Activated CD8-positive, alpha-beta memory T cell treated with anti-CD3 and anti-CD28 coated beads for 24 hours (primary cell): ENCODE results near the gene THBS2.
"Not testable (repeated sequence)": the region's sequence is repeated elsewhere in the genome, so short reads cannot be mapped to it uniquely, and the experiment has no call there.

Source experiments
- DNase-seq: peaks from one replicate; pipeline ENCODE4 v3.0.0-alpha.2; 2020

Gene THBS2

GRCh38 chr6:169205176-169206160 is 48.2 kb downstream of the THBS2 start:
- no peak for DNase-seq

DNA sequence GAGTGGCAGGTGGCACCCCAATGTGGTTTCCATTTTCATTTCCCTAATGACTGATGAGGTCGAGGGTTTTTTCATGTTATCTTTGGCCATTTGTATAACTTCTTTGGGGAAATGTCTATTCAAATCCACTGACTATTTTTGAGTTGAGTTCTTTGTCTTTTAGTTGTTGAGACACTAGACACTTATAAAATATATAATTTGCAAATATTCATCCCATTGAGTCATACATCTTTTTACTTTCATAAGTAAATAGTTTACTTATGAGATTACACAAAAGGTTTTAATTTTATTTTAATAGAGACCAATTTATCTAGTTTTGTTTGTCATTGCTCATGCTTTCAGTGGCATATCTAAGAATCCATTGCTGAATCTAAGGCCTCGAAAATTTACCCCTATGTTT is 49.5 kb downstream of the THBS2 start:
- no peak for DNase-seq

GRCh38 chr6:169201985-169202384 is 51.7 kb downstream of the THBS2 start:
- DNase-seq = no peak

DNA sequence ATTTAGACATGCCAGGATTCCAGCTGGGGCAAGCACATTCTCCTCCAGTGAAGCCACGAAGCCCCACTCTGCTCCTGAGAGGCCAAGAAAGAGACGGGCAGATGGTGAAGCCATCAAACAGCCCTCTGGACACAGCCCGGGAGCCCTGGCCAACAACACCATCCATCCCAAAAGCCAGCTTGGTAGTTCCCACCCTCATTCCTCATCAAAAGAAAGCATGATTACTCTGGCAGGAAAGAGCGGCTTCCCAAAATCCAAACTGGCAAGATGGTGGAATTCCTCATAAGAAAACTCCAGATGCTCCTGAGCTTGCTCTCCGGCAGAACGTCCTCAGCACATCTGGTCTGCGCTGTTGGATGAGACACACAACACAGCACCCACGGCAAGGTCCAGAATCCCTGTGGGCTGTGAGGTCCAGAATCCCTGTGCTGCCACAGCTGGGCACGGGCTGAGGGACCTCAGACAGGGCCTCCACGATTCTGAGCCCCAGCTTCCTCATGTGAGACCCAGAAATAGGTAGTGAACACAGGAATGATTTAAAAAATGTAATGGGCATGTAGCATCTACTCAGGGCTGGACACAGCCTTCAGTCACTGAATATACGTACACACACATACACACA is 52.6 kb downstream of the THBS2 start:
- DNase-seq = no peak

DNA sequence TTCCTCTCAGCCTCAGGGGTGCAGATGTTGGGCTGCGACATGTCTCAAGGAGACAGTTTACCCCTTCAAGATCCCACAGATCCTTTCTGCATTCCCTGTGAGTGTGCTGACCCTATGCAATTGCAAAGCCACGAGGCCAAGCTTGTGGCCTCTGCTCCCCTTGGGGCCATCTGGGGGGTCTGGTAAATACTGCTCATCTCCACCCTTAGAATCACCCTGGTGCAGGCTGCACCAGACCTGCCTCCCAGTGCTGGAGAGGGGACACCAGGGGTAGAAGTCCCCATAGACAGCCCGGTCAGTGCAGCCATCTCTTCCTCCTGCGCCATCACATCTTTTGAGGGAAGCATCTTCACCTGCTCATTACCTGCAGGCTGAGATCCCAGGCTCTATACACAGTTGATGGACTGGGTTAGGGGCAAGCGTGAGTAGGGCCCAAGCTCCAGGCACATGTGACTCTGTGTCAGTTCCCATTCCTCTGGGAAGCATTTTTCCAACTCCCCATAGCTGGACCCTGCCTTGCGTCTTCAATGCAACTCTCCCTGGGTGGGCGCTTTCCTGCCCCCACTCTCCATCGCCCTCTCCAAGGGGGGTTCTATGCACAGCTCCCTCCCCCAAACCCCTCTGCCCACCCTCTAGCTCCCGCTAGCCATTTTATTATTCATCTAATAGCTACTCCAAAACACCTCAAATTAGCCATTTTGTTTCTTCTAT is 53.9 kb downstream of the THBS2 start:
- no peak for DNase-seq

- DNase-seq = no peak
Measured at GRCh38 chr6:169198885-169199284, 54.8 kb downstream of the THBS2 start.

DNA sequence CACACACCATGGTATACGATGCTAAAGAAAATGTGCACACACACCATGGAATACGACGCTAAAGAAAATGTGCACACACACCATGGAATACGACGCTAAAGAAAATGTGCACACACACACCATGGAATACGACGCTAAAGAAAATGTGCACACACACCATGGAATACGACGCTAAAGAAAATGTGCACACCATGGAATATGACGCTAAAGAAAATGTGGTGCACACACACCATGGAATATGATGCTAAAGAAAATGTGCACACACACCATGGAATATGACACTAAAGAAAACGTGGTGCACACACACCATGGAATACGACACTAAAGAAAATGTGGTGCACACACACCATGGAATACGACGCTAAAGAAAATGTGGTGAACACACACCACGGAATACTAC is 55.7 kb downstream of the THBS2 start:
- DNase-seq = not testable (repeated sequence)

DNA sequence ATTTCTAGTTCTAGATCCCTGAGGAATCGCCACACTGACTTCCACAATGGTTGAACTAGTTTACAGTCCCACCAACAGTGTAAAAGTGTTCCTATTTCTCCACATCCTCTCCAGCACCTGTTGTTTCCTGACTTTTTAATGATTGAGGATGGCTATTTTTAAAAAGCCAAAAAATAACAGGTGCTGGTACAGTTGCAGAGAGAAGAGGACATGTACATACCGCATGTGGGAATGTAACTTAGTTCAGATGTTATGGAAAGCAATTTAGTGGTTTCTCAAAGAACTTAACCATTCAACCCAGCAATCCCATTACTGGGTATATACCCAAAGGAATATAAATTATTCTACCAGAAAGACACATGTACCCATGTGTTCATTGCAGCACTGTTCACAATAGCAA is 57.4 kb downstream of the THBS2 start:
- DNase-seq = not testable (repeated sequence)

DNA sequence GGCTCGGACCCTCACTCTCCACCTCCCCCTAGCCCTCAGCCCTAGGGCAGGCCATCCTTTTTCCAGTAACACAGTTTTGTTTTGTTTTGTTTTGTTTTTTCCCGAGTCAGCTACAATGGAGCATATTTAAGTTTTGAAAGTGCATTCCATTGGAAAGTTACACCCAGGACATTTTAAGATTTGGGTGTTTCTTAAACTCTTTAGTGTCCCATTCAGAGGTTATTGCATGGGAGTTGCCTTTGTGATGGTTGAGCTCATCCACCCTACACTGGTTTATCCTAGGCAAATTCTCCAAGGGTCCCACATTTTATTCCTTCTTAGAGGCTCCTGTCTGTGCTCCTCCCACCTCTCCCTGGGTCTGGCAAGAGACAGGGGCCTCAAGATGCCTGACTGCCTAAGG is 58.9 kb downstream of the THBS2 start:
- no peak for DNase-seq

- no peak for DNase-seq
Measured at GRCh38 chr6:169190970-169191369, 62.7 kb downstream of the THBS2 start.

- DNase-seq = no peak
Measured at GRCh38 chr6:169190144-169190584, 63.5 kb downstream of the THBS2 start.

GRCh38 chr6:169189686-169190085 is 64.0 kb downstream of the THBS2 start:
- no peak for DNase-seq

GRCh38 chr6:169189182-169189581 is 64.5 kb downstream of the THBS2 start:
- no peak for DNase-seq

GRCh38 chr6:169188475-169188874 is 65.2 kb downstream of the THBS2 start:
- no peak for DNase-seq

DNA sequence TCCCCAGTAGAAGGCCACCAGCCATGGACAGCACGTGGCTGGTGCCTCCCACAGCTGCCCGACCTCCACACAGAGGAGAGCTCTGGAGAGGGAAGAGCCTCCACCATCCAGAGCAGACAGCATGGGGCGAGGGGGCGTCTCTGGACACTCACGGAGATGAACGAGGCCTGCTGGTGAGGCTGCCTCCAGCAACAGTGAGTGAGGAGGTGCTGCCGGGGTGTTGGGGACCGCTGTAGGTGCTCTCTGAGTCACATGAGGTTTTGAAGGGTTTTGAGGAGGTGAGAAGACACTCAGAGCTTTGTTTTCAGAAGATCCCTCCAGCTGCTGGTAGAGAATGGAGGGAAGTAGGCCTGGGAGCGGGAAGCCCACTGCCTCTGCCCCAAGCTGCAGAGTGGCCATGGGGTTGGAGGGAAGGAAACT is 65.6 kb downstream of the THBS2 start:
- peak; percentile 53 for DNase-seq

GRCh38 chr6:169186496-169187169 is 67.0 kb downstream of the THBS2 start:
- DNase-seq = peak; percentile 32

DNA sequence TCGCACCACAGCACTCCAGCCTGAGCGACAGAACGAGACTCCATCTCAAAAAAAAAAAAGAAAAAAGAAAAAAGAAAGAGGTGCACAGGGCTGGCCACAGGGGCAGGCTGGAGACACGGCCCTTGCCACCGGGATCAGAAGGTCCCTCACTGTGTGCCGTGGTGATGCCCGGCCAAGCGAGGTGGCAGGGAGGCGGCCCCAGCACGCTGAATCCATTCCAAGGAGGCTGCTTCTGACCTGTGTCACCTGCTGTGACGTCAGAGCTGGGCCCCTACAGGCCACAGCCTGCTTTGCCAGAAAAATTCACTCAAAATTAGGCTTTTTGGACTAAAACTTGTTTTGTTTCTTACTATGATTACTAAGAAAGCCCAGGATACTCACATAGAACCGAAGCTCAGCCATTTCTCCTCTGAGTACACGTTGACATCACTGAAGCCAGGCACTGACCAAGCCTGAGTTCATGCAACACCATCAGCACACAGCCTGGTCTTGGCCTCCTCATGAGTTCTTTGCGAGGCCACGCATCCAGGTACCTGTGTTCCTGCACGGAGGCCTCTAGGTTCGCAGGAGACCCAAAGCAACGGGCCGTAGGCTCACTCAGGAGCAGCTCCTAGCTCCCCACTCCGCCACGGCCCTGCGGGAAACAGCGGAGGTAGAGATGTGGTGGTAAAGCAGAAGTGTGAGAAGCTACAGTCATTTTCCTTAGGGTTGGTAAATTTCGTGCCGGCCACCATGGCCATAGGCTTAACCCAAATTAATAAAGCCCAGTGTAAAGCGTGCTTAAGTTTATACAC is 67.8 kb downstream of the THBS2 start:
- DNase-seq = peak; percentile 13

- peak; percentile 35 for DNase-seq
Measured at GRCh38 chr6:169185011-169185521, 68.6 kb downstream of the THBS2 start.

GRCh38 chr6:169184419-169184818 is 69.2 kb downstream of the THBS2 start:
- no peak for DNase-seq

- peak; percentile 37 for DNase-seq
Measured at GRCh38 chr6:169183233-169183632, 70.4 kb downstream of the THBS2 start.

DNA sequence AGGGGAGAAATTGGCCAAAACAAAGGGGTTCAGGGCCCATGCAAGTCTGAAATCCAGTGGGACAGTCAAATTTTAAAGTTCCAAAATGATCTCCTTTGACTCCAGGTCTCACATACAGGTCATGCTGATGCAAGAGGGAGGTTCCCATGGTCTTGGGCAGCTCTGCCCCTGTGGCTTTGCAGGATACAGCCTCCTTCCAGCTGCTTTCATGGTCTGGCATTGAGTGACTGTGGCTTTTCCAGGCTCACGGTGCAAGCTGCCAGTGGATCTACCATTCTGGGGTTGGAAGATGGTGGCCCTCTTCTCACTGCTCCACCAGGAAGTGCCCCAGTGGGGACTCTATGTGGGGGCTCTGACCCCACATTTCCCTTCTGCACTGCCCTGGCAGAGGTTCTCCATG is 73.8 kb downstream of the THBS2 start:
- DNase-seq = not testable (repeated sequence)
